GM18526 (cell line): ENCODE data around the gene HBM.
"Not testable (repeated sequence)": the region's sequence is repeated elsewhere in the genome, so short reads cannot be mapped to it uniquely, and the experiment has no call there.

Source experiments
- POLR2A ChIP-seq: IDR thresholded peaks from 3 replicates; pipeline ENCODE4 v1.6.1; 2011; ENCODE audit not compliant: insufficient read length; ENCODE audit errors: extremely low read depth

The HBM gene

DNA sequence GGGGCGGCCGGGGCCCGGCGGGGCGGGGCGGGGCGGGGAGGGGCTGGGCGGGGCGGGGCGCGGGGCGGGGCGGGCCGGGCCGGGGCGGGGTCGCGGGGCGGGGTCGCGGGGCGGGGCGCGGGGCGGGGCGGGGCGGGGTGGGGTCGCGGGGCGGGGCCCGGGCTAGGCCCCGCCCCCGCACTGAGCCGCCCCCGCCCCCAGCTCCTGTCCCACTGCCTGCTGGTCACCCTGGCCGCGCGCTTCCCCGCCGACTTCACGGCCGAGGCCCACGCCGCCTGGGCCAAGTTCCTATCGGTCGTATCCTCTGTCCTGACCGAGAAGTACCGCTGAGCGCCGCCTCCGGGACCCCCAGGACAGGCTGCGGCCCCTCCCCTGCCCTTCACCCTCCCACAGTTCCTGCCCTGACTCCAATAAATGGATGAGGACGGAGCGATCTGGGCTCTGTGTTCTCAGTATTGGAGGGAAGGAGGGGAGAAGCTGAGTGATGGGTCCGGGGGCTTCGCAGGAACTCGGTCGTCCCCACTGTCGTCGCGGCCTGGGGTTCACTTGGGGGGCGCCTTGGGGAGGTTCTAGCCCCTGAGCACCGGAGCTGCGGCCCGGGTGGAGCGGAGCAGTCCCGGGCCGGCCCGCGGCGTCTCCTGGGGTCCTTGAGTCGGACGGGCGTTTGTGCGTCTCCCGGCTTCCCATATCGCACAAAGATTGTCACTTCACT lies 795 bp upstream of the HBM start:
- no peak for TF ChIP-seq POLR2A

DNA sequence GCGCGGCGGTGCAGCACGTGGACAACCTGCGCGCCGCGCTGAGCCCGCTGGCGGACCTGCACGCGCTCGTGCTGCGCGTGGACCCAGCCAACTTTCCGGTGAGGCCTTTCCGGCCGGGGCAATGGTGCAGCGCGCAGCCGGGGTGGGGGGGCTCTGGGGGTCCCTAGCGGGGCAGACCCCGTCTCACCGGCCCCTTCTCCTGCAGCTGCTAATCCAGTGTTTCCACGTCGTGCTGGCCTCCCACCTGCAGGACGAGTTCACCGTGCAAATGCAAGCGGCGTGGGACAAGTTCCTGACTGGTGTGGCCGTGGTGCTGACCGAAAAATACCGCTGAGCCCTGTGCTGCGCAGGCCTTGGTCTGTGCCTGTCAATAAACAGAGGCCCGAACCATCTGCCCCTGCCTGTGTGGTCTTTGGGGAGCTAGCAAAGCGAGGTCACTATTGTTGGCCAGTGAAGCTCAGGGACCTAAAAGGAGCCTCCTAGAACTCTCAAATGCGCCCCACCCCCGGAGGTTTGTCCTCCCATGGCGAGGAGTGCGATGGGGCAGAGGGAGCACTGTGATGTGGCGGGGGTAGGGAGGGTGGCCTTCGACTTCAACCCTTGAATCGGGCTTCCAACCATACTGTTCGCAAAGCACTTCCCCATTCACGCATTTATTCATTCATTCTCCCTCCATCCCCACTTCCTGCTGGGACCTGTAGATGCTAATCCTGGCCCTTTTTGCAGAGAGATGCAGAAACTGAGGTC lies 770 bp downstream of the HBM start:
- TF ChIP-seq POLR2A: no peak

GRCh38 chr16:167122-167690 lies 1.4 kb downstream of the HBM start:
- no peak for TF ChIP-seq POLR2A

- TF ChIP-seq POLR2A: no peak
Observed at GRCh38 chr16:168424-168823, 2.6 kb downstream of the HBM start.

DNA sequence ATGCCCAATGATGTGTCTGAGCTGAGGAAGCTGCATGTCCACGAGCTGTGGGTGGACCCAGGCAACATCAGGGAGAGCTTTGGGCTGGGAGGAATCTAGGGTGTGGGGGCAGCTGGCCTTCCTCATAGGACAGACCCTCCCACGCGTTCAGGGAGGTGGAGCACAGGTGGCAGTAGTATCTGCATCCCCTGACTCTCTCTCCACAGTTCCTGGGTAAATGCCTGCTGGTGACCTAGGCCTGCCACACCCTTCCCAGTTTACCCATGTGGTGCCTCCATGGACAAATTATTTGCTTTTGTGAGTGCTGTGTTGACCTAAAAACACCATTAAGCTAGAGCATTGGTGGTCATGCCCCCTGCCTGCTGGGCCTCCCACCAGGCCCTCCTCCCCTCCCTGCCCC lies 3.2 kb downstream of the HBM start:
- no peak for TF ChIP-seq POLR2A

DNA sequence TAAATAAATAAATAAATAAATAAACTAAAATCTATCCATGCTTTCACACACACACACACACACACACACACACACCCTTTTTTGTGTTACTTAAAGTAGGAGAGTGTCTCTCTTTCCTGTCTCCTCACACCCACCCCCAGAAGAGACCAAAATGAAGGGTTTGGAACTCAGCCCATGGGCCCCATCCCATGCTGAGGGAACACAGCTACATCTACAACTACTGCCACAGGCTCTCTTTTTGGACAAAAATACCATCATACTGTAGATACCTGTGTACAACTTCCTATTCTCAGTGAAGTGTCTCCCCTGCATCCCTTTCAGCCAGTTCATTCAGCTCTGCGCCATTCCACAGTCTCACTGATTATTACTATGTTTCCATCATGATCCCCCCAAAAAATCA lies 5.0 kb downstream of the HBM start:
- no peak for TF ChIP-seq POLR2A

GRCh38 chr16:172374-172941 lies 6.7 kb downstream of the HBM start, which contains the start of gene HBA2:
TSS of gene HBA2 (plus strand) at chr16:172876. CDS start at chr16:172913, 37 bp downstream.
- not testable (repeated sequence) for TF ChIP-seq POLR2A

GRCh38 chr16:175011-175949 lies 9.5 kb downstream of the HBM start:
- TF ChIP-seq POLR2A: no peak

DNA sequence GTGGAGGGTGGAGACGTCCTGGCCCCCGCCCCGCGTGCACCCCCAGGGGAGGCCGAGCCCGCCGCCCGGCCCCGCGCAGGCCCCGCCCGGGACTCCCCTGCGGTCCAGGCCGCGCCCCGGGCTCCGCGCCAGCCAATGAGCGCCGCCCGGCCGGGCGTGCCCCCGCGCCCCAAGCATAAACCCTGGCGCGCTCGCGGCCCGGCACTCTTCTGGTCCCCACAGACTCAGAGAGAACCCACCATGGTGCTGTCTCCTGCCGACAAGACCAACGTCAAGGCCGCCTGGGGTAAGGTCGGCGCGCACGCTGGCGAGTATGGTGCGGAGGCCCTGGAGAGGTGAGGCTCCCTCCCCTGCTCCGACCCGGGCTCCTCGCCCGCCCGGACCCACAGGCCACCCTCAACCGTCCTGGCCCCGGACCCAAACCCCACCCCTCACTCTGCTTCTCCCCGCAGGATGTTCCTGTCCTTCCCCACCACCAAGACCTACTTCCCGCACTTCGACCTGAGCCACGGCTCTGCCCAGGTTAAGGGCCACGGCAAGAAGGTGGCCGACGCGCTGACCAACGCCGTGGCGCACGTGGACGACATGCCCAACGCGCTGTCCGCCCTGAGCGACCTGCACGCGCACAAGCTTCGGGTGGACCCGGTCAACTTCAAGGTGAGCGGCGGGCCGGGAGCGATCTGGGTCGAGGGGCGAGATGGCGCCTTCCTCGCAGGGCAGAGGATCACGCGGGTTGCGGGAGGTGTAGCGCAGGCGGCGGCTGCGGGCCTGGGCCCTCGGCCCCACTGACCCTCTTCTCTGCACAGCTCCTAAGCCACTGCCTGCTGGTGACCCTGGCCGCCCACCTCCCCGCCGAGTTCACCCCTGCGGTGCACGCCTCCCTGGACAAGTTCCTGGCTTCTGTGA lies 11.0 kb downstream of the HBM start, which contains the start of gene HBA1:
Gene HBA1 (plus strand): TSS at position 204 of the 906 bp plus-strand sequence. CDS start 37 bp downstream, at position 241.
- not testable (repeated sequence) for TF ChIP-seq POLR2A

- TF ChIP-seq POLR2A: no peak
Observed at GRCh38 chr16:177394-177822, 11.6 kb downstream of the HBM start.

GRCh38 chr16:177981-178667 lies 12.3 kb downstream of the HBM start:
- no peak for TF ChIP-seq POLR2A

GRCh38 chr16:178668-179015 lies 12.9 kb downstream of the HBM start:
- TF ChIP-seq POLR2A: no peak
